Activated CD8-positive, alpha-beta memory T cell treated with anti-CD3 and anti-CD28 coated beads, Interleukin-2, amount 50 U/mL, for 1 hour (primary cell): ENCODE data around the gene COL4A2.

Source experiments
- DNase-seq: peaks from one replicate; pipeline ENCODE4 v3.0.0-alpha.2; 2020; ENCODE audit errors: extremely low read depth

Gene COL4A2

GRCh38 chr13:110557610-110558305, 250.7 kb downstream of the COL4A2 start:
- no peak for DNase-seq

GRCh38 chr13:110559429-110559943, 252.4 kb downstream of the COL4A2 start:
- DNase-seq, result no peak

GRCh38 chr13:110559986-110560385, 252.9 kb downstream of the COL4A2 start:
- DNase-seq, result no peak

- no peak for DNase-seq
These were observed 253.7 kb downstream of the COL4A2 start for GRCh38 chr13:110560601-110561343.

- DNase-seq, result no peak
These were observed 254.4 kb downstream of the COL4A2 start, which contains the start of gene RAB20 for GRCh38 chr13:110561344-110562035. TSS of gene RAB20 (minus strand) at chr13:110561722. CDS start at chr13:110561519, 203 bp downstream.

GRCh38 chr13:110562036-110562597, 255.0 kb downstream of the COL4A2 start:
- DNase-seq, result no peak
